ENCODE measurements around the gene ATF1. TPM values are rescaled to one million over a fixed set of nuclear protein-coding genes. Genes with fewer than 3 reads are reported as not detected.

The ATF1 gene
- 1 to 10 TPM; 7.5 to 9.6 TPM for total RNA-seq

DNA sequence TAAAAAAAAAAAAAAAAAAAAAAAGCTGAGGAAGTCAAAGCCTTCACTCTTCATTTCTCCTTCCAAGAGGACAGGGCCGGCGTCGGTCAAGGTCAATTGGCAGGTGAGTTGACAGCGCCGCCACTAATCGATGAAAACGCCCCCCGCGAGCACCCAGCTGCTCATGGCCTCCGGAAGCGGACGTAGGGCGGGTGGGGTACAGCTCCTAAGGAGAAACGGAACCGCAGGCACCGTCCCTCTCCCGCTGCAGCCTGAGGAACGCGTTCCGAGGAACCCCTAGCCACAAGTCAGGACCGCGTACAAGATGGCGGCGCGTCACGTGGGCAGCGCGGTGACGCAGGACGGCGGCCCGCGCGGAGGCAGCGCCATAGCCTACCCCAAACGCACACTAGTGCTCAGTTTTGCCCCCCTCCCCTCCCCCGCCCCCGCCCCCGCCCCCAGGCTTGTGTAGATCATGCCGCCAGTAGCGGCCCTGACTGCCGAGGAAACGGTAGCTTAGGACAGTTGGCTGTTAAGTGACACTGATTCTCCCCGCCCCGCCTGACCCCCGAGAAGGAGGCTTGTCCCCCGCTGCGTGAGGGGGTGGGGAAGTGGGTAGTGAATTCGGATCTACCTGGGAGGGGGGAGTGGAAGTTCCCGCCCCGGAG, at the start of gene ATF1:
Gene ATF1, plus strand, starts transcription at position 463 of the 647 bp plus-strand sequence. CDS start 16,045 bp downstream, outside the sequence.
- ATAC-seq: peak; percentile 93
- Histone ChIP-seq H3K27me3 (no peaks in the 10 kb centered on the region), H3K4me3 (peak within 1 kb of the TSS; percentile 90 to 99), H3K4me1 (peaks cover 43% of the 10 kb centered on the region), H3K27ac (peak within 1 kb of the TSS; percentile 86 to 99 (median 98)), H3K36me3 (replicated peaks in 1 of 2; ENCODE audit: insufficient read depth in 1 of 2, low read depth in 2 of 2) (no peaks in the 10 kb centered on the region), H3K9me3 (no peaks in the 10 kb centered on the region)
- intact Hi-C loops (cut with DNase I): no loop called here
- DNase-seq: peak; percentile 89 to 93 (median 92)
- TF ChIP-seq POLR2A (IDR thresholded peaks at IDR 0.05): peak; percentile 61 to 85 (median 79)
- TF ChIP-seq, protein P1, sequence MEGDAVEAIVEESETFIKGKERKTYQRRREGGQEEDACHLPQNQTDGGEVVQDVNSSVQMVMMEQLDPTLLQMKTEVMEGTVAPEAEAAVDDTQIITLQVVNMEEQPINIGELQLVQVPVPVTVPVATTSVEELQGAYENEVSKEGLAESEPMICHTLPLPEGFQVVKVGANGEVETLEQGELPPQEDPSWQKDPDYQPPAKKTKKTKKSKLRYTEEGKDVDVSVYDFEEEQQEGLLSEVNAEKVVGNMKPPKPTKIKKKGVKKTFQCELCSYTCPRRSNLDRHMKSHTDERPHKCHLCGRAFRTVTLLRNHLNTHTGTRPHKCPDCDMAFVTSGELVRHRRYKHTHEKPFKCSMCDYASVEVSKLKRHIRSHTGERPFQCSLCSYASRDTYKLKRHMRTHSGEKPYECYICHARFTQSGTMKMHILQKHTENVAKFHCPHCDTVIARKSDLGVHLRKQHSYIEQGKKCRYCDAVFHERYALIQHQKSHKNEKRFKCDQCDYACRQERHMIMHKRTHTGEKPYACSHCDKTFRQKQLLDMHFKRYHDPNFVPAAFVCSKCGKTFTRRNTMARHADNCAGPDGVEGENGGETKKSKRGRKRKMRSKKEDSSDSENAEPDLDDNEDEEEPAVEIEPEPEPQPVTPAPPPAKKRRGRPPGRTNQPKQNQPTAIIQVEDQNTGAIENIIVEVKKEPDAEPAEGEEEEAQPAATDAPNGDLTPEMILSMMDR (IDR thresholded peaks at IDR 0.05): no peak
- 0% methylated on average over 9 to 50 of the region's 51 CpGs for WGBS, 2 donors

- H3K27me3 ChIP-seq: no peaks in the 10 kb centered on the region
- no peak overlapping the region for H3K4me3 ChIP-seq
- 49 to 53% methylated on average over 2 of the region's 2 CpGs for WGBS, 2 donors
- H3K36me3 ChIP-seq (replicated peaks in 1 of 2; ENCODE audit: insufficient read depth in 1 of 2, low read depth in 2 of 2): peaks cover 0 to 14% of the 10 kb centered on the region in 2 donors
- no peaks in the 10 kb centered on the region for H3K4me1 ChIP-seq
- no peaks in the 10 kb centered on the region for H3K9me3 ChIP-seq
- DNase-seq (peak in 1 of 4 donors; percentile 19), ATAC-seq (no peak)
- TF ChIP-seq POLR2A (IDR thresholded peaks at IDR 0.05): no peak
- TF ChIP-seq, protein P1 (IDR thresholded peaks at IDR 0.05): no peak
- intact Hi-C loops (cut with DNase I): no loop called here
- no peak overlapping the region for H3K27ac ChIP-seq
These were observed 48.7 kb upstream of the ATF1 start for GRCh38 chr12:50715174-50715573.

DNA sequence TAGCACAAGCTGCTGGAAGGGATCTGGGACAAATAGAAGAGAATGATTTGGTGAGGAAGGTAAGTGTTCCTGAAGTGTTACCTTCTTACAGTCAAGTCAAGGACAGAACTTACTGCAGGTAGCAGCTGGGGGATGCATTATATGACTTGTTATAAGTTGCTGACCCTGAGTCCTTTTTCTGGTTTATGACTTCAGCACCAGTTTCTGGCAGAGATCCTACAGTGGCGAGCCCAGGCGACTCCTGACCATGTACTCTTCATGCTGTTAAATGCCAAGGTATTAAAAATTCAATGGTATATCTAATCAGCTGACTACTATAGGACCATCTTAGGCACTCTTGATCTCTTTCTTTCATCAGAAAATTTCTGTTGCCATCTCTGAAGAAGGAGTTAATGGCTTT, 45.1 kb upstream of the ATF1 start:
- Histone ChIP-seq H3K4me3 (no peak overlapping the region), H3K9me3 (no peaks in the 10 kb centered on the region), H3K27me3 (no peaks in the 10 kb centered on the region), H3K36me3 (replicated peaks in 1 of 2; ENCODE audit: insufficient read depth in 1 of 2, low read depth in 2 of 2) (peaks cover 0 to 24% of the 10 kb centered on the region in 2 donors), H3K27ac (no peak overlapping the region), H3K4me1 (no peaks in the 10 kb centered on the region)
- 95 to 100% methylated on average over 2 of the region's 2 CpGs for WGBS, 2 donors
- no peak for DNase-seq
- intact Hi-C loops (cut with DNase I): no loop called here
- no peak for ATAC-seq
- no peak for TF ChIP-seq POLR2A (IDR thresholded peaks at IDR 0.05)
- TF ChIP-seq, protein P1 (IDR thresholded peaks at IDR 0.05): no peak

- H3K27me3 ChIP-seq: no peaks in the 10 kb centered on the region
- H3K9me3 ChIP-seq: no peaks in the 10 kb centered on the region
- ATAC-seq (no peak), DNase-seq (no peak)
- no peak overlapping the region for H3K27ac ChIP-seq
- no peak overlapping the region for H3K4me3 ChIP-seq
- TF ChIP-seq POLR2A (IDR thresholded peaks at IDR 0.05): no peak
- TF ChIP-seq, protein P1 (IDR thresholded peaks at IDR 0.05): no peak
- WGBS, 2 donors: 88 to 91% methylated on average over 3 of the region's 3 CpGs
- peaks cover 0 to 29% of the 10 kb centered on the region in 2 donors for H3K36me3 ChIP-seq (replicated peaks in 1 of 2; ENCODE audit: insufficient read depth in 1 of 2, low read depth in 2 of 2)
- intact Hi-C loops (cut with DNase I): no loop called here
- peaks cover 9% of the 10 kb centered on the region for H3K4me1 ChIP-seq
These were observed 43.8 kb upstream of the ATF1 start for GRCh38 chr12:50720085-50720484.

DNA sequence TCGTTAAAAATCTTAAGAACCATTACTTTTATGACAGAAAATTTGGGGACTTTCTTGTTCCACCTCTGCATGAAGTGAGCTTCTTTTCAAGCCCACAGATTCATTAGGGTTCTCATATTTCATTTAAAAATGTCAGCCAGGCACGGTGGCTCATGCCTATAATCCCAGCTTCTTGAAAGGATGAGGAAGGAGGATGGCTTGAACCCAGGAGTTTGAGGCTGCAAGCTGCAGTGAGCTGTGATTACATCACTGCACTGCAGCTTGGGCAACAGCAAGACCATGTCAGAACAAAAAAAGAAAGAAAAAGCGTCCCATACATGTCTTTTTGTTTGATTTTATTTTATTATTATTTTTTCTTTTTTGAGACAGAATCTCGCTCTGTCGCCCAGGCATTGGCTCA, 43.4 kb upstream of the ATF1 start:
- TF ChIP-seq, protein P1 (IDR thresholded peaks at IDR 0.05): no peak
- no peak for TF ChIP-seq POLR2A (IDR thresholded peaks at IDR 0.05)
- Histone ChIP-seq H3K4me3 (no peak overlapping the region), H3K27ac (no peak overlapping the region), H3K27me3 (no peaks in the 10 kb centered on the region), H3K36me3 (replicated peaks in 1 of 2; ENCODE audit: insufficient read depth in 1 of 2, low read depth in 2 of 2) (peaks cover 0 to 26% of the 10 kb centered on the region in 2 donors), H3K9me3 (no peaks in the 10 kb centered on the region), H3K4me1 (peaks cover 13% of the 10 kb centered on the region)
- ATAC-seq: no peak
- 71 to 94% methylated on average over 5 of the region's 5 CpGs for WGBS, 2 donors
- no peak for DNase-seq
- intact Hi-C loops (cut with DNase I): no loop called here
